GM12878 (cell line): ENCODE measurements around the gene INF2.
"Not testable (repeated sequence)": the region's sequence is repeated elsewhere in the genome, so short reads cannot be mapped to it uniquely, and the experiment has no call there.

Source experiments
- ATF3 ChIP-seq: IDR thresholded peaks from 2 replicates; pipeline ENCODE4 v1.6.1; 2011; ENCODE audit warnings: low read depth, mild to moderate bottlenecking, low read length, moderate library complexity, borderline replicate concordance; ENCODE audit errors: extremely low read depth
- CBX5 ChIP-seq: sonication (generic); IDR thresholded peaks from 2 replicates; pipeline ENCODE4 v1.6.1; 2016; ENCODE audit warnings: low read depth, moderate library complexity, mild to moderate bottlenecking, inconsistent platforms
- CTCF ChIP-seq, 3 experiments: IDR thresholded peaks in 2 of 3; conservative IDR thresholded peaks in 1 of 3; 2 replicates each; pipeline ENCODE4 v1.5.1; 2011; ENCODE audit warnings: low read depth in 3 of 3, low read length in 3 of 3, mild to moderate bottlenecking in 3 of 3, control low read depth in 2 of 3, moderate library complexity in 2 of 3, inconsistent platforms in 1 of 3, mixed read lengths in 1 of 3; ENCODE audit not compliant: control insufficient read depth in 2 of 3, insufficient read depth in 1 of 3; ENCODE audit errors: extremely low read depth in 1 of 3
- EZH2 ChIP-seq: IDR thresholded peaks from 2 replicates; pipeline ENCODE4 v1.6.1; 2012; ENCODE audit warnings: low read depth, mild to moderate bottlenecking, control low read depth, inconsistent platforms, low read length, borderline replicate concordance; ENCODE audit not compliant: control insufficient read depth
- NR2C1 ChIP-seq: fragments of 450-650 bp; IDR thresholded peaks from 2 replicates; pipeline ENCODE4 v1.6.1; 2017; ENCODE audit warnings: antibody characterized with exemption, mild to moderate bottlenecking, moderate library complexity
- PBX3 ChIP-seq: IDR thresholded peaks from 2 replicates; pipeline ENCODE4 v1.6.1; 2011; ENCODE audit warnings: mild to moderate bottlenecking, low read depth, low read length, moderate library complexity; ENCODE audit not compliant: insufficient replicate concordance
- POLR2A ChIP-seq: IDR thresholded peaks from 2 replicates; pipeline ENCODE4 v1.6.1; 2011; ENCODE audit warnings: low read depth, mild to moderate bottlenecking, low read length
- YBX1 ChIP-seq: fragments of 450-650 bp; IDR thresholded peaks from 2 replicates; pipeline ENCODE4 v1.6.1; 2016; ENCODE audit warnings: antibody characterized with exemption
- ZBTB11 ChIP-seq: fragments of 450-650 bp; formaldehyde crosslinking; IDR thresholded peaks from 2 replicates; pipeline ENCODE4 v1.5.0; 2022; ENCODE audit warnings: mild to moderate bottlenecking, missing genetic modification characterization

- TF ChIP-seq CTCF (IDR thresholded peaks at IDR 0.05 in 2 of 3, conservative IDR thresholded peaks at IDR 0.05 in 1 of 3; ENCODE audit: control insufficient read depth in 2 of 3, extremely low read depth in 1 of 3, insufficient read depth in 1 of 3, low read depth in 3 of 3, low read length in 3 of 3); PBX3; POLR2A; ATF3; CBX5; EZH2; YBX1; NR2C1; ZBTB11 (CRISPR knock-in tag): not testable (repeated sequence)
These were observed 22.9 kb upstream of the INF2 start for GRCh38 chr14:104666523-104666895.
